Endodermal cell (in vitro differentiated cells): Measurements from ENCODE around the gene PRLH. TPM values are rescaled to one million over a fixed set of nuclear protein-coding genes. Genes with fewer than 3 reads are reported as not detected.

Experiments used
- DNase-seq: peaks from one replicate; pipeline ENCODE4 v3.0.0-alpha.2; 2017
- H3K27ac ChIP-seq: 2 replicates; pipeline ENCODE4 v1.5.1; 2013; ENCODE audit warnings: mild to moderate bottlenecking, low read depth, low read length, moderate library complexity
- H3K27me3 ChIP-seq: 2 replicates; pipeline ENCODE4 v1.6.1; 2013; ENCODE audit warnings: mild to moderate bottlenecking, low read length, moderate library complexity; ENCODE audit not compliant: insufficient read depth, control insufficient read depth, poor library complexity, severe bottlenecking
- H3K36me3 ChIP-seq: 2 replicates; pipeline ENCODE4 v1.7.0; 2013; ENCODE audit warnings: mild to moderate bottlenecking, low read length, moderate library complexity; ENCODE audit not compliant: control insufficient read depth, insufficient read depth
- H3K4me1 ChIP-seq: one replicate; pipeline ENCODE4 v1.7.0; 2013; ENCODE audit warnings: low read length; ENCODE audit not compliant: control insufficient read depth, insufficient read depth
- H3K4me3 ChIP-seq: 2 replicates; pipeline ENCODE4 v1.5.1; 2013; ENCODE audit warnings: mild to moderate bottlenecking, low read length, moderate library complexity
- H3K9ac ChIP-seq: 2 replicates; pipeline ENCODE4 v1.6.1; 2013; ENCODE audit warnings: mild to moderate bottlenecking, low read length, moderate library complexity; ENCODE audit not compliant: poor library complexity, severe bottlenecking; ENCODE audit errors: extremely low read depth
- H3K9me3 ChIP-seq: 2 replicates; pipeline ENCODE4 v1.6.1; 2013; ENCODE audit warnings: mild to moderate bottlenecking, low read length, moderate library complexity; ENCODE audit not compliant: control insufficient read depth
- H3K27ac Mint-ChIP-seq: 2 replicates; pipeline ENCODE4 v1.8.0; 2020; ENCODE audit warnings: mixed read lengths
- H3K27me3 Mint-ChIP-seq: 2 replicates; pipeline ENCODE4 v1.8.0; 2021; ENCODE audit warnings: mild to moderate bottlenecking, mixed read lengths; ENCODE audit not compliant: insufficient read depth
- H3K36me3 Mint-ChIP-seq: 2 replicates; pipeline ENCODE4 v1.8.0; 2020; ENCODE audit warnings: low read depth, mixed read lengths
- H3K4me1 Mint-ChIP-seq: 2 replicates; pipeline ENCODE4 v1.8.0; 2020; ENCODE audit warnings: mixed read lengths
- H3K4me3 Mint-ChIP-seq: 2 replicates; pipeline ENCODE4 v1.8.0; 2020; ENCODE audit warnings: mild to moderate bottlenecking, moderate library complexity, mixed read lengths
- H3K9me3 Mint-ChIP-seq: 2 replicates; pipeline ENCODE4 v1.8.0; 2020; ENCODE audit warnings: mild to moderate bottlenecking, mixed read lengths
- CTCF ChIP-seq: fragments of 200-600 bp; sonication (generic); conservative IDR thresholded peaks from 2 replicates; pipeline ENCODE4 v1.5.0; 2021; ENCODE audit warnings: antibody characterized with exemption, mild to moderate bottlenecking
- WGBS, 2 experiments: methylation state at CpG; one replicate each; pipeline versions ENCODE4 v1.1.5 to v1.1.7; 2013; ENCODE audit warnings: missing lambda C conversion rate in 2 of 2, mixed read lengths in 1 of 2; ENCODE audit not compliant: insufficient coverage in 1 of 2, insufficient read length in 1 of 2; 5-methylcytosine and 5-hydroxymethylcytosine counted together
- total RNA-seq, 2 donors: library from RNA; stranded (reverse); fragmentation: NEBNext Ultra II Directional in 1 of 2; extraction: Animal tissue kit (Norgen Biotek cat#: 25700) in 1 of 2; gene quantifications; 2 replicates in 1 of 2; 3 replicates in 1 of 2; pipeline ENCODE4 v1.2.1, GENCODE V29; 2021

The PRLH gene
- total RNA-seq, 2 donors from 2014 or later: not detected

DNA sequence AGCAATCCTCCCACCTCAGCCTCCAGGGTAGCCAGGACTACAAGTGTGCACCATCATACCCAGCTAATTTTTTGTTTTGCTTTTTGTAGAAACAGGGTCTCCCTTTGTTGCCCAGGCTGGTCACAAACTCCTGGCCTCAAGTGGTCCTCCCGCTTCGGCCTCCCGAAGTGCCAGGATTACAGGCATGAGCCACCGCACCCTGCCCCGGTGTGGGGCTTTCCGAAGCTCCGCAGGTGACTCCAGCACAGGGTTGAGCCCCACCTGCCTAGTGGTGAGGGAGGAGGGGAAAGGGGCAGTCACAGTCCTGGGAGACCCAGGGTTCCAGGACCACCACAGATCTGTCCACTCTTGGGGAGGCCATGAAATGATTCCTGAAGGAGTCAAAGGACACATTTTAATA is 5.2 kb downstream of the PRLH start:
- no peaks in the 10 kb centered on the region for H3K27me3 Mint-ChIP-seq
- no peak for DNase-seq
- no peak overlapping the region for H3K4me3 Mint-ChIP-seq
- H3K4me1 ChIP-seq: peaks cover 6% of the 10 kb centered on the region
- TF ChIP-seq CTCF: no peak
- WGBS, 2 experiments: 82 to 88% methylated on average over 3 to 7 of the region's 7 CpGs
- H3K27ac Mint-ChIP-seq: peak overlapping the region; percentile 41
- H3K4me3 ChIP-seq: no peak overlapping the region
- H3K9me3 Mint-ChIP-seq: peaks cover 2% of the 10 kb centered on the region
- H3K9ac ChIP-seq: no peak overlapping the region
- H3K27me3 ChIP-seq: no peaks in the 10 kb centered on the region
- no peaks in the 10 kb centered on the region for H3K9me3 ChIP-seq
- peaks cover 28% of the 10 kb centered on the region for H3K4me1 Mint-ChIP-seq
- no peak overlapping the region for H3K27ac ChIP-seq
- H3K36me3 Mint-ChIP-seq: peaks cover 27% of the 10 kb centered on the region
- H3K36me3 ChIP-seq: peaks cover 18% of the 10 kb centered on the region

GRCh38 chr2:237572021-237572741 is 5.8 kb downstream of the PRLH start:
- WGBS, 2 experiments: 29 to 32% methylated on average over 15 to 24 of the region's 24 CpGs
- DNase-seq: peak; percentile 98
- Histone ChIP-seq H3K4me1 (peaks cover 6% of the 10 kb centered on the region), H3K36me3 (peaks cover 25% of the 10 kb centered on the region), H3K9me3 (no peaks in the 10 kb centered on the region), H3K27ac (no peak overlapping the region), H3K4me3 (no peak overlapping the region), H3K27me3 (no peaks in the 10 kb centered on the region), H3K9ac (no peak overlapping the region)
- Mint-ChIP-seq H3K27ac (peak overlapping the region; percentile 41), H3K36me3 (peaks cover 33% of the 10 kb centered on the region), H3K9me3 (peaks cover 2% of the 10 kb centered on the region), H3K27me3 (no peaks in the 10 kb centered on the region), H3K4me3 (no peak overlapping the region), H3K4me1 (peaks cover 30% of the 10 kb centered on the region)
- TF ChIP-seq CTCF: peak; percentile 100

- peaks cover 6% of the 10 kb centered on the region for H3K4me1 ChIP-seq
- peak; percentile 72 for DNase-seq
- H3K27me3 Mint-ChIP-seq: no peaks in the 10 kb centered on the region
- H3K36me3 ChIP-seq: peaks cover 30% of the 10 kb centered on the region
- TF ChIP-seq CTCF: no peak
- H3K27me3 ChIP-seq: no peaks in the 10 kb centered on the region
- H3K9me3 Mint-ChIP-seq: peaks cover 2% of the 10 kb centered on the region
- H3K27ac Mint-ChIP-seq: peak overlapping the region; percentile 41
- H3K9ac ChIP-seq: no peak overlapping the region
- no peak overlapping the region for H3K27ac ChIP-seq
- H3K4me1 Mint-ChIP-seq: peaks cover 30% of the 10 kb centered on the region
- peaks cover 38% of the 10 kb centered on the region for H3K36me3 Mint-ChIP-seq
- no peak overlapping the region for H3K4me3 ChIP-seq
- WGBS, 2 experiments: 92 to 96% methylated on average over 3 to 4 of the region's 4 CpGs
- H3K9me3 ChIP-seq: no peaks in the 10 kb centered on the region
- H3K4me3 Mint-ChIP-seq: no peak overlapping the region
Measured at GRCh38 chr2:237572742-237573101, 6.3 kb downstream of the PRLH start.
